ENCODE results near the gene FNIP1. TPM values are rescaled to one million over a fixed set of nuclear protein-coding genes. Genes with fewer than 3 reads are reported as not detected.

Gene FNIP1
- total and polyA plus RNA-seq, 2 of the 13 experiments (the other 11 are each of a cell fraction or from before 2014, with no cell fraction given): 10.9 to 29.3 TPM

GRCh38 chr5:131610198-131611063, 186.4 kb downstream of the FNIP1 start (continued):
- TF ChIP-seq ZNF318 (CRISPR knock-in tag; IDR thresholded peaks at IDR 0.05): no peak
- TF ChIP-seq PHF5A (CRISPR knock-in tag; IDR thresholded peaks at IDR 0.05; ENCODE audit: low read depth, unreplicated experiment): no peak
- no peak for TF ChIP-seq E2F2 (CRISPR knock-in tag; IDR thresholded peaks at IDR 0.05; ENCODE audit: borderline replicate concordance)
- no peak for TF ChIP-seq TARDBP (CRISPR knock-in tag; IDR thresholded peaks at IDR 0.05)
- TF ChIP-seq REPIN1 (CRISPR knock-in tag; IDR thresholded peaks at IDR 0.05; ENCODE audit: borderline replicate concordance, low read depth): peak; percentile 34; the same call in 1 of the 2 replicates
- no peak for TF ChIP-seq ZFY (CRISPR knock-in tag; IDR thresholded peaks at IDR 0.05)
- TF ChIP-seq TFE3 (CRISPR knock-in tag; IDR thresholded peaks at IDR 0.05): no peak
- TF ChIP-seq FOXJ3 (CRISPR knock-in tag; IDR thresholded peaks at IDR 0.05; ENCODE audit: borderline replicate concordance): peak; percentile 26; the same call in 1 of the 2 replicates
- TF ChIP-seq ZMYM4 (CRISPR knock-in tag; IDR thresholded peaks at IDR 0.05): peak; percentile 68
- TF ChIP-seq FOXA1 (IDR thresholded peaks at IDR 0.05): no peak
- TF ChIP-seq FOXA1 (CRISPR knock-in tag; IDR thresholded peaks at IDR 0.05): peak; percentile 24; the same call in 1 of the 2 replicates

All from HepG2 (cell line).